NCI-H2081 (cell line): Measurements from ENCODE around the gene DYNC1H1.
"Not testable (repeated sequence)": the region's sequence is repeated elsewhere in the genome, so short reads cannot be mapped to it uniquely, and the experiment has no call there.

Source experiments
- DNase-seq, 2 experiments: peaks; one replicate each; lab custom pipeline; 2025; lab: John Stamatoyannopoulos, UW

The DYNC1H1 gene

GRCh38 chr14:101963656-101964296, 597 bp upstream of the DYNC1H1 start:
- no peak for DNase-seq

GRCh38 chr14:101965181-101965544, 790 bp downstream of the DYNC1H1 start:
- DNase-seq: peak in 1 of 2 experiments; percentile 49

DNA sequence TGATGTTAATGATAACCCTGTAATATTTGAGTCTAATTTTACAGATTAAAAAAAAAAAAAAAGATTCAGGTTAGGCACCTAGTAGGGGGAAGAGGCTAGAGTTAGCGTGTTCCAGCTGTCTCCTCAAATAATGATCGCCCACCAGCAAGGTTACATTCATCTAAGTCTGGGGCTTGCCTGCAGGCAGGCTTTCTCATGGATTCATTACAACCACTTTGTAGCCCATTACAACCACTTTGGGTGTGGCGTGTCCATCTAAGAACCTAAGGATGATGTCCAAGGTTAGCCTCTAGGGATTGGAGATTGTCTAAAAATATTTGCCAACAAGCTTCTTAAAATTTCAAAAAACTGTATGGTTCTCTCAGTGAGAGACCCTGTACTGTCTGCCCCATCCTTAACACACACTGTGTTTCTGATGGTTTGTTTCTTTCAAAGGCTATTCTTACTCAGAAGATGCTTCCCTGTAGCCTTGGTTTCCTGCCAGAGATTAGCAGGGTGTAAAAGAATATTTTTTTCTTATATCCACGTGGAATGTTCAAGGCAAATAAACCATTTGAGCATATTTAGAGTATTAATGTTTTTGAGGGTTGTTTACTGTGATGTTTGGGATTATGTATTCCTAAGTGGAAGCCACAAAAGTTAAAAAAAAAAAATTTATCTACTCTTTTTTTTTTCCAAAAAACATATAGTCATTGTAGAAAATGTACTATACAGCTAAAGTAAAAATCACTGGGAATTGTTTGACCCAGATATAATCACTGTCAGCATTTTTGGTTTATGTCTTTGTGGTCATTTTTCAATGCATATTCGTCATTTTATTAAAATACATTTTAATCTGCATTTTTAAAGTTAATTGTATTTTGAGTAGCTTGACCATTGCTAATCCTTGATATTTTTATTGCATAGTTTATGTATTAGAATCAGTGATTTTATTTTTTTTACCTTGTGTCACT, 1.7 kb downstream of the DYNC1H1 start:
- no peak for DNase-seq

DNA sequence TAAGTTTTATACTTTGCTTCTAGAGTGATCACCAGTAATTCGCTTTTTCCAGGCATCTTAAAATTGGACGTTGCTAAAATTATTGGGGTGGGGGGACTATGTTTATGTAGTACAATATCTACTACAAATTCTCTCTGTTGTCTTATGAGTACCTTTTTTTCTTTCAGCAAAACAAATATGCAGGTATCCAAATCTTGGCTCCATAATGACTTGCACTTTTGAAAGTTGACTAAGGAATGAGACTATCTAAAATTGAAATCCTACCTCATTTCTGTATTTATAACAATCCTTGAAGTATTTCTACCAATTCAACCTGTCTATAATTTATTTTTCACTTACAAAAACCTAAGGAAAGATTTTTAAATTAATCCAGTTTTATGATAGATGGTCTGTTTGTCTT, 2.4 kb downstream of the DYNC1H1 start:
- no peak for DNase-seq

DNA sequence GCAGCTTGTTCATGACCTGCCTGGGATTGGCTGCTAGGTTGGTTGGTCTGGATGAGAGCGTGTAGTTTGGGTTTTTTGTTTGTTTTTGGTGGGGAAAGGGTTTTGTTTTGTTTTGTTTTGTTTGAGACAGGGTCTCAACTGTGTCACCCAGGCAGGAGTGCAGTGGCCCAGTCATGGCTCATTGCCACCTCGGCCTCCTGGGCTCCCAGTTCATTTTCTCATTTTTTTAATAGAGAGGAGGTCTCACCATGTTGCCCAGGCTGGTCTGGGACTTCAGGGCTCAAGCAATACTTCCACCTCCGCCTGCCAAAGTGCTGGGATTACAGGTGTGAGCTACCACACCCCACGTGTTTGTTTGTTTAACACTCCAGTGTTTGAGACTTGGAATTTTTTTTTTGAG, 3.8 kb downstream of the DYNC1H1 start:
- no peak for DNase-seq

- peak in 1 of 2 experiments; percentile 10 for DNase-seq
These were observed 5.1 kb downstream of the DYNC1H1 start for GRCh38 chr14:101969481-101969880.

- DNase-seq: no peak
These were observed 6.5 kb downstream of the DYNC1H1 start for GRCh38 chr14:101970830-101971400.

DNA sequence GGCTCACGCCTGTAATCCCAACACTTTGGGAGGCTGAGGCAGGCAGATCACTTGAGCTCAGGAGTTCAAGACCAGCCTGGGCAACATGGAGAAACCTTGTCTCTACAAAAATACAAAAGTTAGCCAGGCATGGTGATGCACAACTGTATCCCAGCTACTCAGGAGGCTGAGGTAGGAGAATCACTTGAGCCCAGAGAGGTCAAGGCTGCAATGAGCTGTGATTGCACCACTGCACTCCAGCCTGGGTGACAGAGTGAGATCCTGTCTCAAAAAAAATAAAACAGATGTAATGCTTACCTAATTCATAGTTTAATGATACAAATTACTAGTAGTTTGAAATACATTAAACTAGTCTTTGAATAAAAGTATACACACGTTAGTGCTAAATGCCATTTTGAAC, 7.1 kb downstream of the DYNC1H1 start:
- not testable (repeated sequence) for DNase-seq

- DNase-seq: peak in 1 of 2 experiments; percentile 61
These were observed 7.9 kb downstream of the DYNC1H1 start for GRCh38 chr14:101972126-101972866.

DNA sequence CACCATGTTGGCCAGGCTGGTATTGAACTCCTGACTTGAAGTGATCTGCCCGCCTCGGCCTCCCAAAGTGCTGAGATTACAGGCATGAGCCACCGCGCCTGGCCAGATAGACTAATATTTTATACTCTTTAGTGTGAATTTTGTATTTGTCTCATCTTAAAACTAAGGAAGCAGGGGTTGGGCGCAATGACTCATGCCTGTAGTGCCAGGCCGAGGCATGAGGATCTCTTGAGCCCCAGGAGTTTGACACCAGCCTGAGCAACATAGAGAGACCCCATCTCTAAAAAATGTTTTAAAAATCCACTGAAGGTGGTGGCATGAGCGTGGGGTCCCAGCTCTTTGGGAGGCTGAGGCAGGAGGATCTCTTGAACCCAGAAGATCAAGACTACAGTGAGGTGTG, 9.0 kb downstream of the DYNC1H1 start:
- no peak for DNase-seq

DNA sequence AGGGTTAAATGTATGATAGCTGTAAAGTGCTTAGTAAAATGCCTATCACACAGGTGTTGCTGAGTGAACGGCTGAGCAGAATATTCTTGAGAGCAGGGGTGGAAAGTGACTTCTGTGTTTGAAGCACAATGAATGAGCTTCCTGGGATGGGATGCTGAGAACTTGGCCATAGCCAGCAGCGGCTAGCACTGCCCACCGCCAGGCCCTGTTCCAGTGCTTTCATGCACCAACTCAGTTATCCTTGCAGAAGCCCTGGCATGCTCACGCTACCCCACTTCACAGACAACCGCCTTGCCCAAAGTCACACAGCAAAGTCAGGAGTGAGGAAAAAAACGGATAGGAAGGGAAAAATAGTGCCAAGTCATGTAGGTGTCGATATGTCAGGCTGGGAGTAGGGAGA, 10.9 kb downstream of the DYNC1H1 start:
- DNase-seq: no peak

GRCh38 chr14:101977311-101978071, 13.1 kb downstream of the DYNC1H1 start:
- DNase-seq: no peak

- no peak for DNase-seq
These were observed 15.3 kb downstream of the DYNC1H1 start for GRCh38 chr14:101979666-101980065.

- no peak for DNase-seq
These were observed 15.9 kb downstream of the DYNC1H1 start for GRCh38 chr14:101980251-101980650.

GRCh38 chr14:101980700-101981099, 16.3 kb downstream of the DYNC1H1 start:
- DNase-seq: no peak

DNA sequence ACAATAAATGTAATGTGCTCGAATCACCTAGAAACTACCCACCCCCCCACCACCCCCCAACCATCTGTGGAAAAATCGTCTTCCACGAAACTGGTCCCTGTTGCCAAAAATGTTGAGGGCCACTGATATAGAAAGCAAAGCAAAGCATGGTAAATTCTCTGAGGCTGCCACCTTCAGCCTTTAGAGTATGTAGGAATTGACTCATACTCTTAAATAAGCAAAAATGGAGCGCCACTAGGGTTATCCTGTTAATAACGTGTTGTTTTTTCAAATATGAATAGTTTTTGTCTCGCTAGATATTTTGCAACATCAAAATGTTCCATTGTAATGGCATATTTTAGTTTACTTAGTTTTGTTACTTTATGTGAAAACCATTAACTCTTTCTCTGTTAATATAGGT, 18.2 kb downstream of the DYNC1H1 start:
- no peak for DNase-seq

GRCh38 chr14:101984831-101985230, 20.5 kb downstream of the DYNC1H1 start:
- not testable (repeated sequence) for DNase-seq

DNA sequence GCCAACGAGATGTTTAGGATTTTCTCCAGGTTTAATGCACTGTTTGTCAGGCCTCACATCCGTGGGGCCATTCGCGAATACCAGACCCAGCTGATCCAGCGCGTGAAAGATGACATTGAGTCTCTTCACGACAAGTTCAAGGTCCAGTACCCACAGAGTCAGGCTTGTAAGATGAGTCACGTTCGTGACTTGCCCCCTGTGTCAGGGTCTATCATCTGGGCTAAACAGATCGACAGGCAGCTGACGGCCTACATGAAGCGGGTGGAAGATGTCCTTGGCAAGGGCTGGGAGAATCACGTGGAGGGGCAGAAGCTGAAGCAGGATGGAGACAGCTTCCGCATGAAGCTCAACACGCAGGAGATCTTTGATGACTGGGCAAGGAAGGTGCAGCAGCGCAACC, 21.6 kb downstream of the DYNC1H1 start:
- no peak for DNase-seq

GRCh38 chr14:101986953-101987352, 22.6 kb downstream of the DYNC1H1 start:
- DNase-seq: no peak

- DNase-seq: no peak
These were observed 24.0 kb downstream of the DYNC1H1 start for GRCh38 chr14:101988377-101988776.

GRCh38 chr14:101991352-101991751, 27.0 kb downstream of the DYNC1H1 start:
- DNase-seq: no peak
